Measurements from ENCODE around the gene TGFBRAP1.
"Not testable (repeated sequence)": the region's sequence is repeated elsewhere in the genome, so short reads cannot be mapped to it uniquely, and the experiment has no call there.

The TGFBRAP1 gene

DNA sequence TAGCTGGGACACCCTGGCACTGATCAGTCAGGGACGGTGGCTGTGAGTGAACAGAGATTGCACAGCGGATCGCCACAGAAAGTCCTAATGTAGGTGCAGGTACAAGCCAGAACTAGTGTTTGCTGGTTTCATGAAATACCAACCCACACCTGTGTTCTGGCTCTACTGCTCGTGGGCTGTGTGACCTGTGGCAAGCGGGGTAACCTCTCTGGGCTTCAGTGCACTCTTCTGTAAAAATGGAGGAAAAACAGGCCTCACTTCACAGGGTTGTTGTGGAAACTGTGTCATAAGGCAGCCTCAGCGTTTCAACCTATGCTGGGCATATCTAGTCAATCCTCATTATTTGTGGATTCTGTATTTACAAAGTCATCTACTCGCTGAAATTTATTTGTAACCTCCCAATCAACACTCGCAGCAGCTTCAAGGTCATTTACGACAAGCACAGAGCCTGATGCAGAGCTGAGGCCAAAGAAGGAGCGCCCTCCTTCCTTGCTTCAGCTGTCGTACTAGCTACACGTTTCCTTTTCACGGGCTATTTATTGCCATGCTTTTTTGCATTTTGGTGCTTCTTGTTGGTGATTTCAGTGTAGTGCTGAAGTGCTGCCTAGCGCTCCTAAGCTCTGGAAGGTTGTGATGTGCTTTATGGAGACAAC lies 58.0 kb downstream of the TGFBRAP1 start:
- no peak for DNase-seq

GRCh38 chr2:105269426-105269825 lies 60.1 kb downstream of the TGFBRAP1 start:
- DNase-seq, result no peak

DNA sequence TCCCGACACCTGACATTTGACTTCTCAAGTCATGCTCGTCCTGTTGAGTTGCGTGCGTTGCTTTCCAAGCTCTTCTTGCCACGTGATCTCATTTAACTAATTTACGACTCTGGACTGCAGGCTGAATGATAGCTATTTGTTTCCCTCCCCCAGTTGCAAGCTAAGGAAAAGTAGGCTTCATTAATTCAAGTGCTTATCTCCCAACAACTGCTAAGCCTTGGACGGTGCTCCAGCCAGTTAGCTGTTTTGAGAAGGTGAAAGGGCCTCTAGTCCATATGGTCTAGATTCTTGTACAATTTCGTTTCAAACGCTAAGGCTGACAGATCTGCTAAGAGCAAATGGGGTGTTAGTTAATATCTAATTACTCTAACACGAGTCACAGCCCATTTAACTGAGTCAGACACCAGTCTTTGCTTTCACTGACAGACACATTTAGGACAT lies 66.9 kb downstream of the TGFBRAP1 start:
- DNase-seq, result no peak

GRCh38 chr2:105261061-105261460 lies 68.5 kb downstream of the TGFBRAP1 start:
- DNase-seq, result no peak

DNA sequence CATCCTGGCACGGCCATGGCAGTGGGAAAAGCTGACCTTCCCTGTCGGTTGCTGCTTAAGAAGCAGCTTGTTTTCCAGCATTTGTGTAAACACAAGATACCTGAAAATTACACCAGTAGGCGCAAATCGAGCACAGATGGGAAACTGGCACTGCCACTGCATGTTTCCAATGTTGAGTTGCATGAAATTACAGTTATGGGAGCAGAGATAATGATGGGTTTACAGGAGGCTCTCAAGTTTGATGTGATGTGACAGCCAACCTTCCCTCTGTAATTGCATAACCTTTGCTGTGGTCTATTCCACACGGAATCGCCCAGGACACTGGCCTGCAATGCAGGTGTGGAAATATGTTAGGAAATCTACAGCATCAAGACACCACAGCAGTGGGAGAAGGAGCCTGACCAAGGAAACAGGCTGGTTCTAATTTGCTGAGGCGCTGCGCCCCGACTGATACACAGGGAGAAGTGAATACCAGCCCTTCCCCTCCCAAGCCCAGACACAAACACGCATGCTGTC lies 70.6 kb downstream of the TGFBRAP1 start:
- DNase-seq, result no peak

GRCh38 chr2:105257981-105258380 lies 71.6 kb downstream of the TGFBRAP1 start:
- no peak for DNase-seq

DNA sequence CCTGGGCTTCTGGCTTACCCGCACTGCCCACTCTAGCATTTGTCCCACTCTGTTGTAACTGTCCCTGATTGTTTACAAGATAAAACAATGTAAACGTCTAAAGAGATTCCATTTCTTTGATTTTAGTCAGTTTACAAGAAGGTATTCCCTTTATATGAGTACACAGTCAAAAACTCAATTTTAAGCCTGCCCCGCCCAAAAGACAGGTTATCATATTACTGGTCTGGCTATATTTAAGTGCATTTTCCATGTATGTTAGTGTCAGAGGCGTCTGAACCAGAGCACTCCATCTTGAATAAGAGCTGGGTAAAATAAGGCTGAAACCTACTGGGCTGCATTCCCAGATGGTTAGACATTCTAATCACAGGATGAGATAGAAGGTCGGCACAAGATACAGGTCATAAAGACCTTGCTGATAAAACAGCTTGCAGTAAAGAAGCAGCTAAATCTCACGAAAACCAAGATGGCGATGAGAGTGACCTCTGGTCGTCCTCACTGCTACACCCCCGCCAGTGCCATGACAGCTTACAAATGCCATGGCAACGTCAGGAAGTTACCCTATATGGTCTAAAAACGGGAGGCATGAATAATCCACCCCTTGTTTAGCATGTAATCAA lies 73.0 kb downstream of the TGFBRAP1 start:
- no peak for DNase-seq

DNA sequence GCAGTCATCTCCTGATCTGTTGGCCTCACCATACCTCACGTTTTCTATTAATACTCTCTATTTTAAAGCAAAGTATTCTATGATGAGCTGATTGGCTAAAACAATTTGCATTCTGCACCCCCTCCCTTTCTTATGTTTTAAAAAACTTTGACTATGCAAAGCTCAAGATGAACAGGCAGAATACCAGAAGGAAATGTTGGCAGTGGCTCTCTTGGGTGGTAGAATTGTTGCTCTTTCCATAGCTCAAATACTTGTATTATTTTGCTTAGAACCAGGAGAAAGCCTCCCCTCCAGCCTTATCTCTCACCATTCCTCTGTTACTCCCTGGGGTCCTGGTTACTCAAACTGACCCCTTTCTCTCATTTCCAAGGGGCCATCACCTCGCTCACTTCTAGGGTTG lies 73.6 kb downstream of the TGFBRAP1 start:
- no peak for DNase-seq

- no peak for DNase-seq
These were observed 74.9 kb downstream of the TGFBRAP1 start for GRCh38 chr2:105254531-105255210.

GRCh38 chr2:105252271-105252670 lies 77.3 kb downstream of the TGFBRAP1 start:
- no peak for DNase-seq

DNA sequence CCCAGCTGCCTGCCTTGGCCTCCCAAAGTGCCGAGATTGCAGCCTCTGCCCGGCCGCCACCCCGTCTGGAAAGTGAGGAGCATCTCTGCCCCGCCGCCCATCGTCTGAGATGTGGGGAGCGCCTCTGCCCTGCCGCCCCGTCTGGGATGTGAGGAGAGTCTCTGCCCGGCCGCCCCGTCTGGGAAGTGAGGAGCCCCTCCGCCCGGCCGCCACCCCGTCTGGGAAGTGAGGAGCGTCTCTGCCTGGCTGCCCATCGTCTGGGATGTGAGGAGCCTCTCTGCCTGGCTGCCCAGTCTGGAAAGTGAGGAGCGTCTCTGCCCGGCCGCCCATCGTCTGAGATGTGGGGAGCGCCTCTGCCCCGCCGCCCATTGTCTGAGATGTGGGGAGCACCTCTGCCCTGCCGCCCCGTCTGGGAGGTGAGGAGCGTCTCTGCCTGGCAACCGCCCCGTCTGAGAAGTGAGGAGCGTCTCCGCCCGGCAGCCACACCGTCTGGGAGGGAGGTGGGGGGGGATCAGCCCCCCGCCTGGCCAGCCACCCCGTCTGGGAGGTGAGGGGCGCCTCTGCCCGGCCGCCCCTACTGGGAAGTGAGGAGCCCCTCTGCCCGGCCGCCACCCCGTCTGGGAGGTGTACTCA lies 78.4 kb downstream of the TGFBRAP1 start:
- DNase-seq, result not testable (repeated sequence)

DNA sequence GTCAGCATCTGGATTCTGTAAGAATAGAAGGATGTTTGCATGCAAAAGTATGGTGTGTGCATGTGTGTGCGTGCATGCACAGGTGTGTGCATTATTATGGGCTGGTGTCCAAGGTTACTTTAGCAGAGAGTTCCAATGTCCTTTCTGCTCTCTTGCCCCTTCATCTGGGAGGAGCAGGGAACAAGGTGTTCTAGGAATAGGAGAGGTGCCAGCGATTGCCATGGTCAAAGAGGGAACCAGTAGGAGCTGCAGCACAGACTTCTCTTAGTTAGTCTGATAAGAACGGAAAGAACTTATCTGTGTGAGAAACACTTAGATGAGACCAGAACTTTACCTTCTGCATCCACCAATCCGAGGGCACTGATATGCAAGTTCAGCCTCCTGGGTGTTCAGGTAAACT lies 79.6 kb downstream of the TGFBRAP1 start:
- DNase-seq, result no peak

- no peak for DNase-seq
These were observed 80.4 kb downstream of the TGFBRAP1 start for GRCh38 chr2:105249181-105249580.

DNA sequence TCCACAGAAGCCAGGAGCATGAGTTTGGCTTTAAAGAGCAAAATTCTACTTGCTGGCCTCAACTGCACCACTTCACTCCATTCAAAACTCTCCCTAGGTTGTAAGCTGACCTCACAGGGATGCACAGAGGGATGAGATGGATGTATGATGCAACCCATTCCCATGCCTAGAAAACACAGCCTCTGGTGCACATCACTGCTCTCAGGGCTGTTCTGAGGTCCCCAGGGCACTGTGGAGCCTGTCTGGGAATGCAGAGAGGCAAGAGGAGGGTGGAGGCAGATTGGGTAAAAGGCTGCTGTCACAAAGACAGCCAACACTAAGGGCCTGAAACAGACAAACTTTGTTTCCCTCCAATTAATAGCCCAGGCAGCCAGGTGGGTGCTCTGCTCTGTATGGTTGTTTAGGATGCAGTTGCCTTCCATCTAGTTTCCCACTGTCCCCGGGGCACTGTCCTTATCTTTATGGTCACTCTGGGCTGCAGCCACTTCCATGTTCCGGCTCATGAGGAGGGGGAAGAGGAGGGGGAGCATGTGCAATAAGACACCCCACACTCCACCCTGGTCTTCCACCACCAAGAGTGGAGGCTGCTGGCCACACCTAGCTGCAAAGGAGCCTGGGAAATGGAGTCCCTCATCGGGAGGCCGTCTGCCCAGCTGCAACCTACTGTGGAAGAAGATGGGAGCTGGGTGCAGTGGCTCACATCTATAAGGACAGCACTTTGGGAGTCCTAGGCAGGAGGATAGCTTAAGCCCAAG lies 81.0 kb downstream of the TGFBRAP1 start:
- DNase-seq, result no peak

- no peak for DNase-seq
These were observed 85.1 kb downstream of the TGFBRAP1 start for GRCh38 chr2:105244451-105244850.

DNA sequence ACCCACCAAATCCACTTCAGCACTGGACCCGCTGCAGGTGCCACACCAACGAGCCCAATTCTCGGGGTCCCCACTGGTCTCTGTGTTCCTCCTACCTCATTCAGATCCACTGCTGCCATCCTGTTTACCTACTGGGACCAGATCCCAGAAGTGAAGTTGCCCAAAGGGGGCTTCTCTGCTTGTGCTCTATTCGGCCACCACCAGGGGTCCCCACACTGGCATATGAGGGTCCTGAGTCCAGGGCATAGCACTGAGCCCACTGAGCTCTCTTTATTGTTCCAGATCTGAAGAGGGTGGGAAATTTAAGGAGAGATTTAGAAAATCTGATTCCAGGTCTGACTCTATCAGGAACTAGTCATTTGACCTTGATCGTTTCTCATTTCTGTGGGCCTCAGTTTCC lies 85.6 kb downstream of the TGFBRAP1 start:
- no peak for DNase-seq

- no peak for DNase-seq
These were observed 87.1 kb downstream of the TGFBRAP1 start for GRCh38 chr2:105242286-105242993.

GRCh38 chr2:105241443-105241842 lies 88.1 kb downstream of the TGFBRAP1 start, which contains the start of gene GPR45:
Gene GPR45 (plus strand): TSS chr2:105241743. CDS start chr2:105241859, 116 bp downstream.
- DNase-seq, result no peak

GRCh38 chr2:105239924-105240323 lies 89.6 kb downstream of the TGFBRAP1 start:
- no peak for DNase-seq

DNA sequence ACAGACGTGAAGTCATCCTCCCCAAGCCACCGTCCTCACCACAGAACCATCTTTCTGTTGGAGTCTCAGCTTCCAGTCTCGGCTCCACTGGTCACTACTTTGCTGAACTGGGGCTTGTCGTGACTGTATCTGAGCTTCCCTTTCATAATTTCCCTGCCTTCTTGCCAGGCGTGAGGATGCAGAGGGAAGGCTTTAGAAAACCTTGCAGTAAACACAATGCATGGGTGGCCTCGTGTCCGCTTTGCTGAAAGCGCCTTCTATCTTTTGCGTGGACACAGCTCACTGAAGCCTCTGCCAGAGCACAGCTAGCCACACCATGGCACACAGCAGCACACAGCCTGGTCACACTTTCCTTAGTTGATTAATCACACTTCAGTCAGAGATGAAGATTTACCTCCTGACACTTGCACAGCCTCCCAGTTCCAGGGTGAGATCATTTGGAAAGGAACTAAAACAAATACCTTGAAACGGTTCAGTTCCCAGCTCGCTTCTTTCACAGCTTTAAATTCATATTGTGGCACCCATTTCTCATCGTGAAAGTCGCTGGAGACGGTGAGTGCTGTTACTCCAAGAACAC lies 90.8 kb downstream of the TGFBRAP1 start:
- DNase-seq, result no peak

- DNase-seq, result no peak
These were observed 92.3 kb downstream of the TGFBRAP1 start for GRCh38 chr2:105237045-105237765.
